Anterior cingulate cortex (tissue), 58 donors: ENCODE measurements around the gene ITPA.
"Not testable (repeated sequence)": the region's sequence is repeated elsewhere in the genome, so short reads cannot be mapped to it uniquely, and the experiment has no call there.

ENCODE experiments used
- DNase-seq, 58 donors: peaks; one replicate each; lab custom pipeline; 2025; lab: John Stamatoyannopoulos, UW

Gene ITPA

DNA sequence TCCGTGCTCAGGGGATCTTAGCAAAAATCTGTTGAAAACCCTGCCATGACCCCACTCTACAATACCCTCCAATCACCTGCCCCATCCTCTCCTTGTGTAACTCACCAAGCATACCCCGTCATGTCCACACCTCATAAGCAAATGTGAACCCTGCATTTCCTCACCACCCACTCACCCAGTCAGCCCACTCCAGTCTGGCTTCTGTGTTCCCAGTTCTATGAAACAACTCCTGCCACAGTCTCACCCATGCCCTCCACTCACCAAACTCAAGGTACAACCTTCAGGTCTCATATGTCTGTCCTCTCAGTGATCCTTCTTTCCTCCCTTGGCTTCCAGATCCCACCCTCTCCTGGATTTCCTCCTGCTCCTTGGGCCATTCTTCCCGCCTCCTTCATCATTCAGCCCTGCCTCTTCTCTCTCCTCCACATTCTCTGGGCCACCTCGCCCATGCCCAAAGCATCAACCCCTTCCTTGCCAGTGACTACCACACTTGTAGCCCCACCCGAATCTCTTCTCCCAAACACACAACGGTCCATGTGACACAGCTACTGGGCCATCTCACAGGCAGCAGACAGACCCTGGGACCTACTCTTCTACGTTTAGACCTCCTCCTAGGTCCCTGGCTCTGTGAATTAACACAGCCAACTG, 13.6 kb upstream of the ITPA start:
- peak in 1 of 58 donors; percentile 30 for DNase-seq

DNA sequence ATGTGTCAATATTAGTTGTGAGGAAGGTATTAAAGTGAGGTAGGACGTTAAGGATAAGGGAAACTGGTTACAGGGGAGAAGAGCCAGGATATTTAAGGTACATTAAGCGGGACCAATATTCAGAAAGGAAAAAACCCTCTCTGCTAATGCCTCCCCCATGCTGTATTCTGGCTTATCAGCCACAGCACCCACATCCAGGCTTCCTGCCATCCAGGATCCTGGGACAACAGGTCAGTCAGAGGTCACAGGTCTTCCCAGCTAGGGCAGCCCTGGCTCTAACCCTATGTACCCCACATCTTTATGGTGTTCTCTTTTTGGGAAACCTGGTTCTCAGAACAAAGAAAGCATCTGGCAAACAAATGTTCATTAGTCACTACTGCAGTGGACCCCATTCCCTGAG, 10.1 kb upstream of the ITPA start:
- DNase-seq = no peak

DNA sequence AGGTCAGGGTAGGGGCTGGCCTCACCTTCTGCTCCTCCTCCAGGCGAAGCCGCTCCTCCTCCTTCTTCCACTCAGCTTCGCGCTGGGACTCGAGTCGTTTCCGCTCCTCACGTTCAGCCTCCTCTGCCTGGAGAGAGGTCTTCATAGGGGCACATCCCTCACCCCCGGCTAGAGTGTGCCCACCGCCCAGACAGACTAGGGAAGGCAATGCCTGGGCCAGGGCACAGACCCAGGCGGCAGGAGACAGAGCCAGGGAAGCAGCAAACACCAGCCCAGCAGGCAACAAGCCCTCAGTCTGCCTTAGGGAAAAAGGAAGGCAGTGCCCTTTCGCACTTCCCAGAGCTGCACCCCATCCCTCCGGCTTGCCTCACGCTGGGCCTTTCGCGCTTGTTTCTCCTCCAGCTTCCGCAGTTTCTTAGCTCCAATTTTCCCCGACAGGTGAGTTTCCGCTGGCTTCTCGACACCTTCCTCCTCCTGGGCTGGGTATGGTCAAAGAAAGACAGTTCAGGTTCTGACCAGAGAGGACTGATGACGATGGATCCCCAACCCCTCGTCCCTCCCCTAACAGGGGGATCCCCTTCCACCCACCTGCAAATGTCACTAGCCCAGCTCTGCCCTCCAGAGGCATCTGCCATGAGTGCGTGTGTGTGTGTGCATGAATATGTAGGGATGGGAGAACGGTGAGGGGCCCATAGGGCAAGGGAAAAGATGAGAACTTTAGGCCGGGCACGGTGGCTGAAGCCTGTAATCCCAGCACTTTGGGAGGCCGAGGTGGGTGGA, 9.1 kb upstream of the ITPA start:
- DNase-seq = no peak

DNA sequence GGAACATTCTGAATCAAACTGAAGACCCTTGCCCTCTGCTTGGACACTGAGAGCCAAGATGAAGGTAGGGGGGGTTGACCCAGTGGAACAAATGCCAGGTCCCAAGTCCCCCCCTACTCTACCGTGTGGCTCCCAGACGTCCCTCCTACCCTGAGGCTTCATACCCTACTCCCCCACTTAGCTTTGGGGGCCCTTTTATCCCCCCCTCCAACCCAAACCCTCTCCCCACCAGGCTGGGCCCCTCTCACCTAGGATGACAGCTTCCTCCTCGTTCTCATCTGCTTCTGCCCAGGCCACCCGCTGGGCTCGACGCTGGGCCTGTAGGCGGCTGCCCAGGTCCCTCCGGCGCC, 6.4 kb upstream of the ITPA start:
- DNase-seq = no peak

DNA sequence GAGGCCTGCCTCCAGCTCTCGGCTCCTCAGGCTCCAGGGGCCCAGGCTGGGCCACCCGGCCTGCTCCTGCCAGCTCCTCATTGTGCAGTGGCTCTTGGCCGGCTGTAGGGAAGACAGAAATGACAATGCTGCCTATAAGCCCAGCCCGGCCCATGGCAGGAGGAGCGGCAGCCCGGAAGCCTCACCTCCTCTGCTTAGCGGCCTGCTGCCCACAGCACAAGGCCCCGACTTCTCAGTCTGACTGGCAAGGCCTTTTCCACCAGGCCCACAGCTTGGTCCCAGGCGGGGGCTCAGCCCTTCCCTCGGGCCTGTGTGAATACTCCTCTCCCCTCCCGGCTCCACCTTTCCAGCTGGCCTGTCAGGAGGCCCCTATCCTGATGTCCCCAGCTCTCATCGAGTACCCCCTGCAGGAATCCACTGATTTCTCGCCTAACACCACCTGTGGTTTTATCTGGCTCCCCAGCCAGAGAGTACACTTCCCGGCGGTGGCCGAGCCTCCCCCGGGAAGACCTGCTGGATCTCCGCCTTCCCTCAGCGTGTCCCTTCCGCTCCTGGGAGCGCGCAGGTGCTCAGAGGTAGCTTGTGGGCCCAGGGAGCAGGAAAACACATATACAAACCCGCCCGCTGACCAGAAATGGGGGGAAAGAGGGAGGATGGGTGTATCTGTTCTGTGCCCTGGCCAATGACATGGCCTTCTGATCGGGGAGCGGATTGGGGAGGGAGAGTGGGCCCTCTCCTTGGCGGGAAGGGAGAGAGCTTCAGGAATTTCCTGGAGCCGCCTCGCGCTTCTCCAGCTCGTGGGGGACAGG, 5.8 kb upstream of the ITPA start:
- DNase-seq = peak in 8 of 58 donors; percentile 12 to 53 (median 30)

DNA sequence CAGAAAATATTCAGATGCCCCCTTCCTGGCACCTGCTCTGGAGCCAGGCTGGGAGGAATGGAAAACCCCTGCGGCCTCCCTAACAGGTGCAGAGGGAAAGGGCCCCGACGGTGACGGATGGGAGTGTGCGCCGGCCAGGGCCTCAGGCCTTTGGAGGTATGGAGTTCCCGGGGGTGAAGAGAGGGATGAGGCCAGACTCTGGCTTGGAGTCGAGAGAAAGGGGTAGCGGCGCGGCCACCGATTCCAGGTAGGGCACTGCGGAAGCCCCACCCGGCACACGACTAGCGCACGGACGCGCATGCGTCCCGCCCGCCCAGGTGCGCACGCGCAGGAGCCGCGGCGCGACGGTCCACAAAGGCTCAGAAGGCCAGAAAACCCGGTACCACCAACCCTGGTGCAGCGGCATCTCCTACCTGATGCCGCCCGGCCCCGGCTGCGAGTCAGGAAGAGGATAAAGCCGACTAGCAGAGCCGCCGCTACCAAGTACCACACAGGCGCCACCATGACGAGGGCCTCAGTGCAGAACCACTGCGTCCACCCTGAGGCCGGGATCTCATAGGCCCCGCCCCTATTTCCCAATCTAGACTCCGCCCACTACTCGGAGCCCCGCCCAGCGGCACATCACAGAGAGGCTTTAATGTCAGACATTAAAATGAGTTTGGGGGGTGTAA, 5.0 kb upstream of the ITPA start, which contains the start of gene DDRGK1:
Gene DDRGK1, minus strand, starts transcription at position 559 of the 671 bp plus-strand sequence. Its CDS starts 55 bp downstream, at position 504.
- DNase-seq = peak in 57 of 58 donors; percentile 48 to 94 (median 86)

DNA sequence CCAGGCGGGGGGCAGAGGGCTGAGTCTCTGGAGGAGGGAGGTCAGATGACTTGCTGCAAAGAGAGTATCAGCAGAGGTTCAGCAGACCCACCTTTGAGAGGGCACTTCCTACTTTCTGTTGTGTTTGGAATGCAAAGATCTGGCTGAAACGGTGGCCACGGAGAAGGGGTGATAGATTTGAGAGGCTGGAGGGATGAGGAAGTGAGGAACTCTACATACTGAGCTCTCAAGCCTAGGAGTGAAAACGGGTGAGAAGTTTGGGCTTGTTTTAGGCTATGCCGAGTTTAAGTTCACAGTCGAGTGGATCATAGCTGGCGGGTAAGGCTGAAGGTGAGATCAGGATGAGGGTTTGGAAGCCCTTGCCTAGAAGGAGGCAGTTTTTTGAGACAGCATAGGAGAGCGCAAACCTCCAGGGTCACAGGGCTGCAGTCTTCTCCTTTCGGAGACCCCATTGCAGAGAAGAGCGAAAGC, 477 bp upstream of the ITPA start:
- DNase-seq = peak in 1 of 58 donors; percentile 52

DNA sequence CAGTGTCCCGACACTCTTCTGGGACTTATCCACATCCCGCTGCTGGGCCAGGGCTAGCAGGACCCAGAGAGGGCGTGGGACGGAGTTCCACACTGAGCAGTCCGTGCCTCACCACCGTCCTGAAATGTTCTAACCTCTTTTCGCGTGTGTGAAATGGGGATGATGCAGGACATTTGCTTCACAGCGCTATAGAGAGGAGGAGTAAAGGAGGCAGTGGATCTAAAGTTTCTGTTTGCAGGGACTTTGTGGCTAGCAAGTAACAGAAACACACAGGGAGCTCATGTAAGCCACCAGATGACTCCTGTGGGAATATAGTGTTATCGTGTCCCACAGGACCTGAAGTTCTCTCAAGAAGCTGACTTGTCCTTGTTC, 634 bp downstream of the ITPA start:
- peak in 1 of 58 donors; percentile 12 for DNase-seq

DNA sequence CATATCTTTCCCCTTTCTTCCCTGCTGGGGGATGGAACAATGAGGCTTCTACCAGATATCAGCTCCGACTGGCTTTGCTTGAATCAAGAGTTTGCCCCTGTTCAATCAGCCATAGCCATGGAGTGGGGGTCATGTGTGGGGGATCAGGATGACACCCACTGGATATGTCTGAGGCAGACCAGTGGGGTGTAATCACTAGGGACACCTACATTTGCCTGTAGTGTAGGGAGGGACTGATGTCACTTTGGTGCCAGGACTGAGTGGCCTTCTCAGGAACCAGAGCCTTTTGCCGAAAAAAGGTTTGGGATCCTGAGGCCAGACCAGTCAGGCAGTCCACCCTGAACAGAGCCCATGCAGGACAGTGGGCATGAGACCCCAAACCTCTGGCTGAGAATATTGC, 1.0 kb downstream of the ITPA start:
- no peak for DNase-seq

DNA sequence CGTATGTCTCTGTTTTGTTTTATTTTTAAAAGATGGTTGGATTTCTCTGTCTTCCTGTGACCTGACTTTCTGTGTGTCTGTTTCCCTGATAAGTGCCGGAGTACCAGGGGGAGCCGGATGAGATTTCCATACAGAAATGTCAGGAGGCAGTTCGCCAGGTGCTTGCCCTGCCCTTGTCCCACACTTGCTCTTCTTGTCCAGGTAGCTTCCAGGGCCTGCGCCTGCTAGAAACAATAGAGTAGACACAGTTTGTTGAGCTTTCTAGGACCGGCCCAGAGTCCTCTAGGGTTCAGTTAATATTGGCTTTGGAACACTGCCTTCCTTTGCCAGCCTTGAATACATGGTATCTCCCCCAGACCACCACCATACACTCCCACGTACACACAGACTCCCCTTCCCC, 3.9 kb downstream of the ITPA start:
- no peak for DNase-seq

DNA sequence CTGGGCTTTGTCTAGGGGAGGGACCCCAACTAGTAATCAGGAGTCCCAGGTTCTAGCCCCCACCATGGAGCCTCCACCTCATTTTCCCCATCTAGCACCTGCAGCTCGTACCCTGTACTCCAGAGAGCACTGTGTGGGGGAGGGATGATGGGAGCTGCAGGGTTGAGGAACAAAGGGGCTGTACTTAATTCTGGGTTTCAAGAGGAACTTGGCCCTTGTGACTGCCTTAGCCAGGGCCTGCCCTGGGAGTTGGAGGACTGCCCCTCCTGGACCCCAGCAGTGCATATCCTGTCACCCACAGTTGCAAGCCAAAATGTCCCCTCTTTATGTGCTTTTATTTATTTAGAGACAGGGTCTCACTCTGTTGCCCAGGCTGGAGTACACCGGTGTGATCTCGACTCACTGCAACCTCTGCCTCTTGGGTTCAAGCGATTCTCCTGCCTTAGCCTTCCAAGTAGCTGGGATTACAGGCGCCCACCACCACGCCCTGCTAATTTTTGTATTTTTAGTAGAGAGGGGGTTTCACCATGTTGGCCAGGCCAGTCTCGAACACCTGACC, 6.1 kb downstream of the ITPA start:
- not testable (repeated sequence) for DNase-seq

DNA sequence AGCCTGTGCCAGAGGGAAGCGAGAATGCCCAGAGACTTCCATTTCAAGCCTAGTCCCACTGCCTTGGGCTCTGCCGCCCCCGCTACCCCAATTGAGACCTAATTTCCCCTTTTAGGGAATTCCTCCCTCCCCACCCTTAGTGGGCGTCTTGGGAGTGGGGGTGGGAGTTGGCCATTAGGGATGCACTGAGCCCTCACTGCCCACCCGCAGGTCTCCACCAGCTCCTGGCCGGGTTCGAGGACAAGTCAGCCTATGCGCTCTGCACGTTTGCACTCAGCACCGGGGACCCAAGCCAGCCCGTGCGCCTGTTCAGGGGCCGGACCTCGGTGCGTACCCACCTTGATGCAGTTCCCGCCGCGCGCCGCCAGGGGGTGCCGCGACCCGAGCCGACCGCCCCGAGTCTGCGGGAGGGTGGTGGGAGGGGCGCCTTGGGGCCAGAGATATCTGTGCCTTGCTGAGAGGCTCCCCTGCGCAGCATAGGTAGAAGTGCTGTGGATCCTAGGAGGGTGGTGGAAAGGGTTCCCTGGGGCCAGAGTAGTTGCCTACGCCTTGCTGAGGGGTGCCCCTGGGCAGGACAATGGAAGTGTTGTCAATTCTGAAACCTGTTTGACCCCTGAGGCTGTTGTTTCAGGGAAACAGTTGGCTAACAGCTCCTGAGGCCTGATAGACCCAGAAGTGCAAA, 9.2 kb downstream of the ITPA start:
- peak in 20 of 58 donors; percentile 5 to 37 (median 18) for DNase-seq

DNA sequence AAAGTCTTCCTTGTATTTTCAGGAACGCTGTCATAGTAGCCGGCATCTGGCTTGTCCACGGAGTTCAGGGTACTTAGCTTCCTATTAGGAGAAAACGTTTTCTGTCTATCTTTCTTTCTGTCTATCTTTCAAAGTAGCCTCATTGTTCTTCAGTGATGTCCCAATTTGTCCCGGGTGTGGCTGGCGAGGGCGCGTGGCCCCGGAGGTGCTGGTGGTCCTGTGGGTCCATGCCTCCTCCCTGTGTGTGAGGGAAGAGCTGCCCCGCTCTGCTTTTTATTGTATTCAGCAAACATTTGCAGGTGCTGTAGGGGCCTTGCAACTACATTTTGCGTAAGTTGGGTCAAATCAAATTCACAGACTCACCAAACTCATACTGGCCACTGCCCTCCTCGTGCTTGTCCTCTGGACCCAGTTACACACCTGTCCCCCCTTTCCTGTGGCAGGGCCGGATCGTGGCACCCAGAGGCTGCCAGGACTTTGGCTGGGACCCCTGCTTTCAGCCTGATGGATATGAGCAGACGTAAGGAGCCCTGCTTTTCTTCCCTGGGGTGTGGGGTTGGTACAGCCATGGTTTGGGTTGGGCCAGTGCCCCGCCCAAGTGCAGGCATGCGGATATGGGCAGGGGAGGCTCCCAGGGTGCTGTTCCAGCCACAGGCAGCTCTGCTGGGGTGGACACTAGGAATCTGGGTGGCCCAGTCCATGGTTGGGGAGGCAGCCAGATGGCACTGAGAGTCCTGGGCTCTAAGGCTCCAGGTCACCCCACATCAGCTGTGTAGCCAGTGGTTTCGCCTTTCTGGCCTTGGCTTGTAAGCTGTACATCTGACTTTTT, 12.3 kb downstream of the ITPA start:
- no peak for DNase-seq

DNA sequence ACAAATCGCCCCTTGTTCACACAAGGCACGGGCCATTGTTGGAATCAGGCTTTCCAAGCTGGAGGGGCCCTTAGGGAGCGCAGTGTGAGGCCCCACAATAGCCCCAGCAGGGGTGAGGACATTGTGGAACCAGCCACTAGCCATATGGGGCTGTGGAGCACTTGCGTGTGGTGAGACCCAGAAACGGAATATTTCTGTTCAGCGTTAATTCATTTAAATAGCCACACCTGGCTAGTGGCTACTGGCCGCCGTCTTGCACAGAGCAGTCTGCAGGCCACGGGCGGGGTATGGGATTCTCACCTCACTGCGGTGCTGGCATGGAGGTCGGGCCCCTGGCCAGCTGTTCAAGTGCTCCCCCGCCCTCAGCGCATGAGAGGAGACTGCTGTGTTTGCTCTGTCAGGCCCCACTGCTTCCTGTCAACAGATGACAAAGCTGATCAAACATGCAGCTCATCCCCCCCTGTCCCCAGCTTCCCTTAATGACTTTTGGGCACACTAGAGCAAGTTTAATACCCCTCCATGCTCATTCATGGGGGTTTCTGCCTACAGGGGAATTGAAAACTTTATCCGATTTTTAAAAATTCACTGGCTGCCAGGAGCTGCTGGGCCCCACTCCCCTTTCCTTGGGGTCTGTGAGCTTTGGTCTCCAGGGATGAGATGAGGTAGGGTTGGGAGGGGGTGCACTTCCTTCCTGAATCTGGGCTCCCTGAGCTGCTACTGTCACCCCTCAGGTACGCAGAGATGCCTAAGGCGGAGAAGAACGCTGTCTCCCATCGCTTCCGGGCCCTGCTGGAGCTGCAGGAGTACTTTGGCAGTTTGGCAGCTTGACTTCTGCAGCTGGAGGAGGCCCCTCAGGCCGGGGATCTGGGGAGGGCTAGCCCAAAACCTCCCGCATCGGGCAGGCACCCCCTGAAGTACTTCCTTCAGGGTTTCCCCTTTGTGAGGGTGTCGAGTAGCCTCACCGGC, 13.6 kb downstream of the ITPA start:
- no peak for DNase-seq

DNA sequence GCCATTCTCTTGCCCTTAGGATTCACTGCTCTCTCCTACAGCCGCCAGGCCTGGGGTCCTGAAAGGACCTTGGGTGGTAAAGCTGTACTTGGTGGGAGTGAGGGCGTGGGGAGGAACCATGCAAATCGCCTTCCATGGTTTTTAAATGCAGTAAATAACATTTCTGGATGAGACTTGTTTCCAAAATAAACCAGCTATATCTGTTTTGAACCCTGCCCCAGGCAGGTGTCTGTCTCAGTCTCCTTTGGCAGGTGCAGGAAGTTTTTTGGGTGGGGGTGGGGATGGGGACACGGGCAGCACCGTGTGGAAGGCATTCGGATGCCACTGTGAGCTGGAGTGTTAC, 14.3 kb downstream of the ITPA start:
- DNase-seq = no peak

DNA sequence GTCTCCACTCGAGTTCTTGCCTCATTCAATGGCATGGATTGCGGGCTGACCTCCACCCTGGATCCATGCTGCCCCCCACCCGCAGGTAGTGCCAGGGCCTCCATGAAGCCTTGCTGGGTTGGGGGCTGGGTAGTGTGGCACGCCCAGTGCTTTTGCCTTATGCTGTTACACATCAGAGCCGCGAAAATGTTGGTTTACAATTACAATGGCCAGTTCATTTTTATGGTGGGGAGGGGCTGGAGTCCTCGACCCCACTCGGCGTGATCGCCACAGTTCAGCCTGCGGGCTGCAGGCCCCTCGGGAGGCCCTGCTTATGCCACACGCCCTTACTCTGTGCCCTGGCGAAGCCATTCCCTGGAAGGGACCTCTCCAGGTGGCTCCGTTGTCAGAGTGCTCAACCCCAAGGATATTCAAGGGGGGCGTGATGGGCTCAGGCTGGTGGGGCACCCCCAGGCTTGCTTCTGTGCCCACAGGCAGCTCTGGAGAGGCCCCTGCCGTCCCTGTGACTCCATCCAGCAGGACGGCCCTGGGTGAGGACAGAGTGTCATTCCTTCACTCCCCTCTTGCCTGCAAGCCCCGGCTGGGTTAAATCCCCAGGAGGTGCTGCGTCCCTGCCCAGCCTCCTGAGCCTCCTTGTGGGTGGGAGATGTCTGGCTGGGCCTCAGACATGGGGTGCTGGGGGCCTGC, 14.8 kb downstream of the ITPA start:
- no peak for DNase-seq
